SIG-M5 (cell line): Measurements from ENCODE around the gene GHRL.

Source experiments
- DNase-seq: peaks from one replicate; lab custom pipeline; 2025; lab: John Stamatoyannopoulos, UW

Gene GHRL, protein sequence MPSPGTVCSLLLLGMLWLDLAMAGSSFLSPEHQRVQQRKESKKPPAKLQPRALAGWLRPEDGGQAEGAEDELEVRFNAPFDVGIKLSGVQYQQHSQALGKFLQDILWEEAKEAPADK

DNA sequence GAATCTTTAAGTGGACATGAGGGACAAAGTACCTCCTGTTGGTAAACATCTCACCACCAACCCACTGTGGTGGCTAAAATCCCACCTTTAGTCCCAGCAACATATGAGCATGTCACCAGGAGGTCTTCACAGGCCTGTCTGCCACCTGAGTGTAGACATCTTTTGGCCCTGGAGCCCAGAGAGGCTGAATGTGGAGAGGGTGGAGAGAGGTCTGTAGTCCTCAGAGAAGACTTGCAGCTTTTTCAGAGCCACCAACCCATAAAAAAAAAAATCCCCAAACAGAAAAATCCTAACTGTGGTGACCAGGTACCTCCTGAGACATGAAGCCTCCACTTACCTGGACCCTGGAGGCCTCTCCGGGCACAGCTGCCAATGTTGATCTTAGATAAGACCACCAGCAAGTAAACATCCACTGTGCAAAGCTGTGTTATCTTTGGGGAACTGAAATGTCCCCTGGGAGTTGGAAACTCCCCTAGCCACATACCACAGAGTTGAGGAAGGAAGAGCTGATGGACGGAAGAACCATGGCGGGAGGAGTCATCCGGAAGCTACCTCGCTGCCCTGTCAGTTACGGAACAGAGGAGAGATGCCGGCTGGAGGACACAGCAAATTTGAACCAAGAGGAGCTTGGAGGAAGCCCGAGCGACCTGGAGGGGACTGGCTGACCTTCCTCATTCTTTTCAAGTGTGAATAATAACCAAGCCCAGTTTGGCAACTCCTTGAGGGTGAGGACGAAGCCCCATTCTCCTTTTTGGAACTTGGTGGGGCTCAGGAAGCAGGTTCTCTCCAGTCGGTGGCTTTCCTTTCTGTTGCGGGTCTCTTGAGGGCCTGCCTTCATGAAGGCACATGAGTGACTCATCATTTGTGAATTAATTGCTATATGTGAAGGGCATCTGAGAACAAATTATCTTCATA, at the start of gene GHRL:
GHRL (minus strand) TSS at position 443 of the 915 bp plus-strand sequence. CDS start 2,767 bp downstream, outside the sequence.
- no peak for DNase-seq

DNA sequence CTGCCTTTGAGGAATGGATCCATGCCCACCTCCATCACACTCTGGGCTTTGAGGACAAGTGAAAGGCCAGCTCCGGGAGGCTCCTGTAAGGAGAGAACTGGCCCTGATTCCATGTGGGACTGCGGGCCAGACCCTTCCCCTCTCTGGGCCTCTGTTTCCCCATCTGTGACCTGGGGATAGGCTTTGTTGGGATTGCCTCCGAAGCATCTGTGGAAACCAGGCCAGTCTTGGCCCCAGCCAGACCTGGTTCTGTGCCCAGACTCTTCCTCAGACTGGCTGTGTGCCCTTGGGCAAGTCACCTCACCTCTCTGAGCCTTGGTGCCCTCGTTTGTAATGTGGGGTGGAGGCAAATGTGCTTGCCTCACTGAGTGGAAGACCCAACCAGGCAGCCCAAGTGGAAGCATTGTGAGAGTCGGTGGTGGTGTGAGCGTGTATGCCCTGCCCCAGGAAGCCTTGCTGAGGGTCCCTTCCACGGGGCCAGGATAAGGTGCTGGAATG, 49.2 kb upstream of the GHRL start:
- DNase-seq, result no peak

DNA sequence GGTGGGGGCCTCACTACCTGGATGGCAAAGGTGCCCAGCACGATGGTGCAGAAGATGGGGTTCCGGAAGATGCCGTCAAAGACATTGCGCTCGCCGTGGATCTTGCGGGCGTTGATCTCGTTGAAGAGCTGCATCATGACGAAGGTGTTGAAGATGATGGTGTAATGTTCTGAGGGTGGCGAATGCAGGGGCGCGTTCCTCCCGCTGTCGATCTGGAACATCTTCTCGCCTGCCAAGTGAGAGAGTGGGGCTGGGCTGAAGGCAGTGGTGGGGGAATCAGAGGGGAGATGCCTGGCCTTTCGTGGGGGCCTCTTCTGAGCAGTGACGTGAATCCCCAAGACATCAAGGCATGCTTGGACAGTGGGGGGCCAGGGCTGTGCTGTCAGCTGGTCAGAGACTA, 47.7 kb upstream of the GHRL start:
- no peak for DNase-seq

DNA sequence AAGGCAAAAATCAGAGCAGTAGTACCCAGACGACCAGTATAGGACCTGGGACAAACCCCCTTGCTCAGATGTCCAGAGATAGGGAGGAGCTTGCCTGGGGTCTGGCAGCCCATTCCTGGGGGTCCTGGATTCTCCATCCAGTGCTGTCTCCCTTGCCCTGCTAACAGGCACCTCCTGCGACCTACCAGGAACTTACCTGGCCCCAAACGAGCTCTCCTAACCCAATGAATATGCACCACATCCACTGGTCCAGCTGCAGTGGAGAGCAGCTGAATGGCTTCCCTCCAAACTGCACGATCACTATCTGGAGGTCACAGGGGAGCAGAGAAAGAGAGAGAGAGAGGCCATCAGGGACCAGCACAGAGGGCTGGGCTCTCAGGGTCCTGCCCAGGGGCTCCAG, 47.3 kb upstream of the GHRL start:
- DNase-seq, result no peak

DNA sequence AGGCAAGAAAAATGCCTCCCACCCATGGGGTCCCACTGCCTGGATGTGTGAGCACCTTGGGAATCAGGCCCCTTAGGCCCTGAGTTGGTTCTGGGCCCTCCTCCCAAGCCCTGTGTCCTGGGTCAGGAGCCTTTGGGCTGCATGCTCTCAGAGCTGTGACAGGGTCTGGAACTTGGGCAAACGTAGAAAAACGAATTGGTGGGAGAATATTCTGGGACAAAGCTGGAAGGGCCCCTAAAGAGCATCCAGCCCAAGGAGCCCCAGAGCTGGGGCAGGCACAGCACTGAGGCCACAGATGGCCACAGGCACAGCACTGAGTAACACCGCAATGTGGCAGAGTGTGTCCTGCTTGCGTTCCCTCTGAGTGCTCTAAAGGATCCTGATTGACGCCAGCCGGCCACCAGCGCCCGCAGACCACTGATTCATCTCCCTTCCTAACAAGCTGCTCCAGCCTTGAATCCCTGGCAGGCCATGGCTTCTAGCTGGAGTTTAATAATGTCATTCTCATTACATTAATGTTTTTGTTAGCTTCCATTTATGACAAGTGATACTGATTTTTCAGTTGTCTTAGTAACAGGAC, 46.7 kb upstream of the GHRL start:
- DNase-seq, result no peak

DNA sequence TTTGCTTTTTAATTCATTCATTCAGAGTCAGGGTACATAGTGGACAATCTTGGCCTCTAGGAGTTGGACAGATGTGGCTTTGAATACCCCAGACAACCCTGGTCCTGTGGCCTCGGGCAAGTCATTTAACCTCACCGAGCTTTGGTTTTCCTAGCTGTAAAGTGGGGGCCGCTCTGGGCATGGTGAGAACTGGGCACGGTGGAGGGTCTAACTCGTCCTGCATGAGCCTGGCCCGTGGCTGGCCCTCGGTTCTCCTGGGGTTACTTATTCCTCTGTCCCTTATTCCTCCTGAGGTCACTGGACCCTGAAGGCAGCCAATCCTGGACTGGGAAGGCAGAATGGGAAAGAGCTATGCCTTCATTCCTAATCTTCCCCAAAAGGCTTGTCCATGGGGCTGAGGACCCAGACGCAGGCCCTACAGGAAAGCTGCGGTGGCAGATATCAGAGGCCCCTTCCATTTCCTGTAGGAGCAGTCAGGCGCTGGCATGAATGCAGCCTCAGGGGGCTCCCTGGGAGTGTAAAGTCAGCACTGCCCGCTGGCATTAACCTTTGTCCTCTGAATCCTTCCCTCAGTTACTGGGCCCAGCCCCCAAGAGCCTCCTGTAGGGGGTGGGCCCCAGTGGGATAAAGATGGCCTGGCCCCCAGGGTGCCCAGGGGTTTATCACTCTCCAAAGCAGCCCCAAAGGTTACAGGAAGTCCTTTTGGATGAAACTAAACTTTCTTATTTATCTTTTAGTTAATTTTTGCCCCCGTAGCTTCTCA, 46.0 kb upstream of the GHRL start:
- no peak for DNase-seq

DNA sequence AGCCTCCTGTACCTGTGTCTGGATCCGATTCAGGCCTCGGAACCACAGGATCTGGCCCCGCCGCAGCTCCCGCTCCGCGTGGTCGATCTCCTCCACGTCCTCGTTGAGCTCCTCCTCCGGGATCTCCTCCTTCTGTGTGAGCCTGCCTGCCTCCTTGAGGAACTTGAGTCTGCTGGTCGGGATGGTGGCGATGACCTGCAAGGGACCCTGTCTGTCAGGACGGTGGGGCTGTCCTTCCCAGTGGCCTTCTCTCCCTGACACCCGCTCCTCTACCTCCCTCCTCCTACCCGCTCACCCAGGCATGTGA, 45.4 kb upstream of the GHRL start:
- DNase-seq, result no peak

DNA sequence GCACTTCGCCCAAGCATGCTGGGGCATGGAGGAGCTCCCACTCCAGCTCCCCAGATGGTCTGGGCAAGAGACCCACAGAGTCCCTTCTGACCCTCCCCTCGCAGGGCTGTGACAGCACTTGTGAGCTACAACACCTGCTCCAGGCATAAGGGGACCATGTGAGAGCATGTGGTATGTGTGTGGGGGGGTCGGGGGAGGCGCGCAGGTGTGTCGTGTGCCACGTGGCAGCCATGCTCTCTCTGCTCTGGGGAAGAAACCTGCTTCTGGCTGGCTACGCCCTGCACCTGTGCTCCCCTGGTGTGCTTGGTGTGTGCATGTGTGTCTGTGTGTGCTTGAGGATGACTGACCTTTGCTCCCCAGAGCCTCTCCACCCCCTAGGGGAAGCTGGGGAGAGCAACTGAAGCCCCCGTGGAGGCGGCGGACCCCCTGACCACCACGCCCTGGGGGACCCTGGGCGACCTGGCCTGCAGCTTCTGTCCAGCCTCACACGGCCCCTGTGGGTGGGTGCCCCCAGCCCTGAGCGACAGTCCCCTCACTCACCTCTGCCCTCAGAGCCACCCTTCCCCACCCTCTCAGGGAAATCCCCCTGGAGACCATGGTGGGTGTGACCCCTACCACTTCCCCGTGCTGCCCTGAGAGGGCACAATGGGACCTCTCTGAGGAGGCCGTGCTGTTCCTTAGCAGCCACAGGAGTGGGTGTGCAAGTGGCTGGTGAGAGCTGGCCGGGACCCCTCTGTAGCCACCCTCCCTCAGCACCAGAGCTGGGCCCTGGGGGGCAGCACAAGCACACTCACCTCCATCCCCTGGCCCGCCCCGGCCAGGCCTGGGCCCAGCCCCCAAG, 44.8 kb upstream of the GHRL start:
- no peak for DNase-seq

DNA sequence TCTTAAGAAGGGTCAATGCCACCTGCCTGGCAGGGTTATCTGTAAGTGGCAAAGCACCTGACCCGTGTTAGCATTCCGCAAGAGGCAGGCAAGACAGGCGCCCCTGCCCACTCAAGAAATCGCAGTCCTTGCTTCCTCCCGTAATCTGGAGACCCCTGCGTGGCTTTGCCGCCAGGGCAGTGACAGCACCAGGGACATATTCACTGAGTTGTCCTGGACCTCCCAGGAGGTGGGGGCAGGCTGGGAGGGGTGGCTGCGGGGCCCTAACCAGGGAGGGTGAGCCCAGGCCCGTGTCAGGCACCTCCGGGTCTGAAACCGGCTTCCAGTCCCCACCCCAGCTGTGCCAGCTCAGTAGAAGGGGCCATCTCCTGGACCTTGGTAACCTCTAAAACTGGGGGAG, 44.0 kb upstream of the GHRL start:
- DNase-seq, result no peak

DNA sequence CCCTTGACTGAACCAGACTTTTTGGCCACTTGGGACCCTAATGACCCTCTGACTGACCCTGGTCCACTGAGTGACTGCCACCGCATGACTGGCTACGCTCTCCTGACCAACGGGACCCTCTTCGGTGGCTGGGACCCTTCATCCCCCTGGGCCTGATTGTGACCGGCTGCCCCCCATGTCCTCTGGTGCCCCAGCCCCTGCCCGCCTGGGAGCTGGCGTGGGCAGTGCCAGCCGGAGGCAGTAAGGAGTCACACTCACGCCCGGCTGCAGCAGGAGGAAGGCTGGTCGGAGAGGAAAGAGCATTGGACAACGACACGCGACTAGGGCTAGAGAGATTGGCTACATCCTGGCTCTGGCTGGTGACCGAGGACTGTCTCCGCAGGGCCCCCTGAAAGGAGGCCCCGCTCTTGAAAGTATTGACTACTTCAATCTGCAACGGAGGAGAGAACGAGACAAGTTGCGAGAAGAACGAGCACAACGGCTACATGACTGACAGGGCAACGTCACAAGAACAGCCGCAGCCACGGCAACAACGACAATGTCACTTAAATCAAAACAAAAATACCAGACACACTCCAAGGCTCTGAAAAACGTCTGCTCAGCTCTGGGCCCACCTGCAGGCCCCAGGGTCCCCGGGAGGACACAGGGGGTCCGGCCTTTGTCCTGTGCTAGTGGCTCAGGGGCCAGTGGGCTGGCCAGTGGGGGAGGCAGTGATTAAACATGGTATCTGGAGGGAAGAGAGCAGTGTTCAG, 43.3 kb upstream of the GHRL start:
- DNase-seq, result no peak

DNA sequence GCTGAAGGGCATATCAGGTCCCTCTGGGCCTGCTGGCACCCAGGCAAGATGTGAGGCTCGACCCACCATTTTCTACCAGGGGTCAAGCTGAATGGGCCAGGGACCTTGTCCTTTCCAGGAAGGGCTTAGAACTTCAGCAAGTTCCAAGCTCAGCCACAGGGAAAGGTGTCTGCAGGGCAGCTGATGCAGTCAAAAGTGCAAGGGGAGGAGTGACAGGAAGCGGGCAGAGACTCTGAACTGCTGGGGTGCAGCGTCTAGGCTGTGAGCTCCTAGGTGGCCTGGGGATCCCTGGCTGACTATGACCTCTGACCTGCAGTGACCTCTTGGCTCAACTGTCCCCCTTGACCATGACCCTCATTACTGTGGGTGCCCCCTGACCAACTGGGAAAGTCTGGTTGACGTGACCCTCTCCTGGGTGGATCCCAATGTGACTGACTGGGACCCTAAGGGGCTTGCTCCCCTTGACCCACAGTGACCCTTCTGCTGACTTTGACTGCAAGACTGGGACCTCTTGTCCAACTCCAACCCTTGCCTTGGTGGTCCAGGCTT, 42.5 kb upstream of the GHRL start:
- no peak for DNase-seq

DNA sequence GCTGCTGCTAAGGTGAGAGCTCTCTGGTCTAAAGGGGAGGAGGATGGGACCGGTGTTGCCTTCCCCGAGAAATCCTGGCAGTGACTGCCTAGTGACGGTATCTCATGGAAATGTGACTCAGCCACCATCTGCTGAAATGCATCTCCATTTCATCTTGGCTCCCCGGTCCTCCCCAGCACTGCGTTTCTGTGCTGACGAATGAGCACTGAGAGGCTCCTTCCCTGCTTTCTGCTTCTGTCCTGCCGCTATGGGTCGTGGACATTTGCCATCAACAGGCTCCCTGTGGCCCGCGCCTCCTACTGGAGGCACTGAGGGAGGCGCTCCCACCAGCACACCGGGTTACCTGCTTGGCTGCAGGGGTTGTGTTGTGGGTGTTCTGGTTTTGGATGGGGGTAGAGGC, 41.7 kb upstream of the GHRL start:
- no peak for DNase-seq

DNA sequence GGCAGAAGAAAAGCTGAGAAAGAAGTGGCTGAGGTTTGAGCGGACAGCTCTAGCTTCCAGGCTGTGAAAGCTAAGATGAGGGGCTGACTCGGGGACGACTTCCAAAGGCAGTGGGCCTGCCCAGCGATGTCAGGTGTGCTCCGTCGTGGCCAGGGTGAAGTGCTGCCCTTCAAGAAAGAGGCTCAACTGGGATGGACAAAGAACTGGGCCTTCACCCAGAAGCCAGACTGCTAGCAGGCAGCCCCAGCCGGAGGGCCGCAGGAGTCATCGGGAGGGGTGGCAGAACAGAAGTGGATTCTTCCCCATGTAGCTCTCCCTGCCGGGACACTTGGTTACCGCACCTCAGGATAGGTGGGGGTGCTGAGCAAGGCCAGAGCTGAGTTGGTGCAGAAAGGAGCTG, 41.3 kb upstream of the GHRL start:
- no peak for DNase-seq

DNA sequence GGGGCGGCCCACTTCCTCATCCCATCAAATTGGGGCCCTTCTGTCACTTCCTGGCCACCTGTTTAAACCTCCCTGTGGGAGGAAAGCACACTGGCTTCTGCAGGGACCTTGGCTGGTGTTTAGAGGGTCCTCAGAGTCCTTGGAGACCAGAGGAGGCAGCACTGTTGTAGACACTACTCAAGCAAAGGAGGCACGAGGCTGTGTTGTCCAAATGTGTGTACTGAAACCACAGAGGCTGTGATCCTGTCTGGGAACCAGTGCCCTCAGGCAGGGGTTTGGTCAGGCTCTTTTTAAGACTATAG, 40.6 kb upstream of the GHRL start:
- DNase-seq, result no peak

DNA sequence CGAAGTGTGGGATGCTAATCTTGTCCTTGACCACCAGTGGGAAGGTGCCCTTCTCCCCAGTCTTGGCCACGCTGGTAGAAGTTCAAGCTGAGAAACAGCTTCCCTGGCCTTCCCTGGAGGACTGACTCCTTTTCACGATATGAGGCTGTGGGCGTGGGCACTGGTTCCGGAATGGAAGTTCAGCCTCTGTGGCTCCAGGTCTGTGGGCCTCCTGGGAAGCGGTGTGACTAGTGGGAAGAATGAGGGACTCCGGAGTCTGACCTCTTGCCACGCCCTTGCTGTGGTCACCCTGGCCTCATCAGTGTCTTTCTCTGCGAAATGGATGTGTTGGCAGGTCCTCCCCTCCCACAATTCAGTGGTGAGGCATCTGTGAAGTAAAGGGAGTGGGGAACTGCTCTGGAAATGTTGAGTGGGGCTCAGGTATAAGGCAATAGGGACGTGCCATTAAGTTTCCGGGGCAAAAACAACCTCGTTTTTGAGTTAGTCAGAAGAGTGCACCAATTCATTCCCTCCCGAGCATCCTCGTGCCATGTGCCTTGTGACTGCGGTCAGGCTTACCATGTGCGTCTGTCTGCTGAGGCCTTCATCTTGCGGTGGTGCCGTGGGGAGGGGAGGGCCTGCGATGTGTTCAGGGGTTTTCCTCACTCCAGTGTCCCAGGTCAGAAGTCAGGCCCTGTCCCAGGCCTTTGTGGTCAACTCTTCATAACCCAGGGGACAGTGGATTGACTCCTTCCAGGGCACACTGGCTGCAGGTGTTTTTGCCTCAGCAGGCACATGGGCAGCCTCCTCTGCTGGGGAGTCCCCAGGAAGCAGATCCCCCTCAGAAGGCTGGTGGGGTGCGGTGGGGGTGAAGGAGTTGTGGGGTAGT, 40.0 kb upstream of the GHRL start:
- DNase-seq, result no peak

DNA sequence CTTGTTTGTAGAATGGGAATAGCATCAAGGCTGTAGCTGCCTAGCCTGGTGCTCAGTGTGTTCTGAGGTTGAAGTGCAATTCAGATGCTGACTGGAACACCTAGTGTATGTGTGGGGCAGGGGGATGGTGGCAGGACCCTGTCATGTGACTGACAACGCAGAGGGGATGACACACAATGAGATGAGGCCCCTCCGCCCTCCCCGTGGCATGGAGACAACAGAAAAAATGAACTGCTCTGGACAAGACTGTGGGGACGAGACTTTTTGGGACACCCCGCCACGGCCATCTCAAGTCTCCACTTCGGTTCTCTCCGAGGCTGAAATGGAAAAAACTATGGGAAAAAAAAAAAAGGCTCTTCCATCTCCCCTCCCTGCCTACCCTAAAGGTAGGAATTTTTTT, 38.6 kb upstream of the GHRL start:
- DNase-seq, result no peak

DNA sequence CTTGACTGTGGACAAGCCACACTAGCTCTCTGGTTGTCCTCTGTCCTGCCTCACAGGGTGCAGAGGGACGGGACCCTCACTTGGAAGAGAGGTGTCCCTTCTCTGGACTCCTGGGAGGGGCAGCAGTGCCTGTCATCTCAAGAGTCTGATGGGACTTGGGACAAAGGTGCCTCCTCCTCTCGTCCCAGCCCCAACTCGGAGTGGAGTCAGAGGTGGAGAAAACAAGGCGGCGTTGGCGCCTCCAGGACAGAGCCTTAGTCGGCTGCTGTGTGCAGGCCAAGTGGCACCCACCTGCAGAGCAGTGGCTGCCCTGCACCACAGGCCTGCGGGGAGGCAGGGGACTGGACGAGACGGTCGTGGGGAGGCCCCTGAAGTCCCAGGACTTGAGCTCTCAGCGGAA, 37.6 kb upstream of the GHRL start:
- no peak for DNase-seq

DNA sequence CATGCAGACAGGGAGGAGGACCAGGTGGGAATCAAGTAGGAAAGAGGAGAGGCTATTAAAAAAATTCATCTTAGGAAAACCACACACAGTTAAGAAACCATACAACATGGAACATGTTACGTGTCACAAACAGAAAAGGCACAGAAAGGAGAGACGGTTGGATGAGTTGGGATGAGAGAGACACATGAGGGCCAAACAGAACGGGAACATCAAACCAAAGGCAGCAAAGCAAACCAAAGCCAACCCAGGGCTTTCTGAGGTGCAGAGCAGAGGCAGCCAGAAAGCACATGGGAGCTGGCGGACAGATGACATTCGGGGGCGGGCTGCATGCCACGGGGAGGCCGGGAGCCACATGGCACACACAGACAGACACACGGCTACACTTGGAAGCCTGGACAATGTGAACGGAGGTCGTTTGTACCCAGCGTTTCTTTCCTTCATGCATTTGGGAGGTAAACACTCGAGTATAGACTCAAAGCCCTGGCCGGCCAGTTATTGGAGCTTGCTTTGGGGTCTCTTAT, 36.8 kb upstream of the GHRL start:
- DNase-seq, result no peak

DNA sequence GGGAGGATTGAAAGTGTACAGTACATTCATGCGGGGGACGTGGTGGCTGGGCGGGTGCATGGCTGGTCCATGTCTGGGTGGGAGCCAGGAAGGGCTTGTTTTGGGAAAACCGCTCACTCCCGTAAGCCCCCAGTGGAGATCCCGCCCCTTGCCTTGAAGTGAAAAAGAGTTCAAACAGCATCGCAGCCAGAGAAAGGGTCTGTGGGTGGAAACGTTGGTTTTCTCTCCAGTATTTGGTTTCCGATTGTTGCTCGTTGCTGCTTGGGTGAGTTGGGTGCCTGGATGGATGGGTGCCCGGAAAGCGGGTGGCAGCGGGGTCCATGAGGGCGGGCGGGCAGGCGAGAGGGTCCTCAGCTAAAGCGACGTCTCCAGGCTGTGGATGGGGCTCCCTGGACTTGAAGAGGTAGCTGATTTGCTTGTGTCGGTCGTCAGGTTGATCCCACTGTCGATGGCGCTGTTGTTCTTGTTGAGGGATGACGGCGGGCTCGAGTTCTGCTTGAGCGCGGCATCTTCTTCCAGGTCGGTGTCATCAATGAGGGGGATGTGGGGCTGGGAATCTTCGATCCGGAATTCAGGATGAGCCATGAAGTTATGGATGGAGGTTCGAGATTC, 35.8 kb upstream of the GHRL start:
- DNase-seq, result no peak
